Measurements from ENCODE around the gene CDCP1.
A peak's percentile ranks its signal among the peaks of the same experiment; 100 is the strongest.
"Not testable (repeated sequence)": the region's sequence is repeated elsewhere in the genome, so short reads cannot be mapped to it uniquely, and the experiment has no call there.

The CDCP1 gene

GRCh38 chr3:45170096-45170495, 23.9 kb upstream of the CDCP1 start:
- peak; percentile 34 for DNase-seq (ENCODE audit: low spot score)

- no peak for DNase-seq (ENCODE audit: low spot score)
These were observed 23.1 kb upstream of the CDCP1 start for GRCh38 chr3:45169125-45169904.

GRCh38 chr3:45168451-45168850, 22.3 kb upstream of the CDCP1 start:
- no peak for DNase-seq (ENCODE audit: low spot score)

GRCh38 chr3:45167011-45167911, 21.1 kb upstream of the CDCP1 start:
- peak; percentile 32 for DNase-seq (ENCODE audit: low spot score)

- DNase-seq (ENCODE audit: low spot score) = no peak
These were observed 20.2 kb upstream of the CDCP1 start for GRCh38 chr3:45166321-45166879.

GRCh38 chr3:45165497-45166283, 19.5 kb upstream of the CDCP1 start:
- DNase-seq (ENCODE audit: low spot score) = no peak

GRCh38 chr3:45164056-45164455, 17.9 kb upstream of the CDCP1 start:
- DNase-seq (ENCODE audit: low spot score) = no peak

- peak; percentile 42 for DNase-seq (ENCODE audit: low spot score)
These were observed 17.3 kb upstream of the CDCP1 start for GRCh38 chr3:45163481-45163880.

- DNase-seq (ENCODE audit: low spot score) = no peak
These were observed 8.5 kb upstream of the CDCP1 start for GRCh38 chr3:45154641-45155147.

- no peak for DNase-seq (ENCODE audit: low spot score)
These were observed 7.7 kb upstream of the CDCP1 start for GRCh38 chr3:45153658-45154437.

GRCh38 chr3:45152307-45152706, 6.1 kb upstream of the CDCP1 start:
- no peak for DNase-seq (ENCODE audit: low spot score)

GRCh38 chr3:45151100-45151499, 4.9 kb upstream of the CDCP1 start:
- DNase-seq (ENCODE audit: low spot score) = no peak

GRCh38 chr3:45148921-45149320, 2.7 kb upstream of the CDCP1 start:
- no peak for DNase-seq (ENCODE audit: low spot score)

GRCh38 chr3:45145223-45145622, 955 bp downstream of the CDCP1 start:
- DNase-seq (ENCODE audit: low spot score) = no peak

GRCh38 chr3:45143673-45144671, 2.2 kb downstream of the CDCP1 start:
- peak; percentile 60 for DNase-seq (ENCODE audit: low spot score)

GRCh38 chr3:45140770-45141155, 5.4 kb downstream of the CDCP1 start:
- not testable (repeated sequence) for DNase-seq (ENCODE audit: low spot score)

GRCh38 chr3:45140141-45140769, 5.9 kb downstream of the CDCP1 start:
- DNase-seq (ENCODE audit: low spot score) = peak; percentile 11

- DNase-seq (ENCODE audit: low spot score) = no peak
These were observed 6.6 kb downstream of the CDCP1 start for GRCh38 chr3:45139372-45140140.

All from pons (tissue), 1 donor.